GM19324 (cell line): ENCODE results near the gene PPP4R1.

Experiments
- ATAC-seq: cut with Tn5 transposase; IDR thresholded peaks from one replicate; pipeline ENCODE4 v1.9.1; 2021; ENCODE audit warnings: mild to moderate bottlenecking, moderate library complexity; ENCODE audit not compliant: unreplicated experiment, low FRiP score

The PPP4R1 gene

DNA sequence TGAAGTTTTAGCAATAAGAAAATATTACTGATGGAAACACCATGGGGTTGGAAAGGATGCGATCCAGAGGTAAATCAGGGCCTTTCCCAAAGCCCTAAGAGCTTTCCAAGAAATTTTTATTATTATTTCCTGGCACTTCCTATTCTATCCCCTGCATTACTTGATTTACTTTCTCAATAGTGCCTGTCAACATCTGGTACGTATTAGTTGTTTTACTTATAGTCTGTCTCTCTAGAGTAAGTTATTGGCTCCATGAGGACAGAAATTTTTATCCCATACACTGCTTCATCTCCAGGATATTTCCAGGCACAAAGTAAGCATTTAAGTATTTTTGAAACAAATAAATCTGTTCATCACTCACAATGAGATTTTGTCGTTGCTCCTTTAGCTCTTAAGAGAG, 18.1 kb downstream of the PPP4R1 start:
- ATAC-seq: no peak

- ATAC-seq: no peak
Measured at GRCh38 chr18:9594823-9595596, 19.3 kb downstream of the PPP4R1 start.

DNA sequence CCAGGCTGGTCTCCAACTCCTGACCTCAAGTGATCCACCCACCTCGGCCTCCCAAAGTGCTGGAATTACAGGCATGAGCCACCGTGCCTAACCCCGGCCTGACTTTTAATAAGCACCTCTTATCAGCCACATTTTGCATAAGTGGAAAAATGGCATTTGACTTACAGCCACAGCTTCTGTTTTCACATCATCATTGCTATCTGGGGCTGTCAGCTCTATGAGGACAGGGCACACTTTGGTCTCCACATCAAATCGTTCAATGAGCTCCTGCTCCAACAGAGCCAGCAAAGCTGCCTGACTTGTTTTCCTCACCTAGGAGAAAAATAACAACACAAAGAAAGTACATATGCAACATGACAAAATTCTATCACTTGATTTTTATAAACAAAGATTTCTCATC, 26.4 kb downstream of the PPP4R1 start:
- no peak for ATAC-seq

DNA sequence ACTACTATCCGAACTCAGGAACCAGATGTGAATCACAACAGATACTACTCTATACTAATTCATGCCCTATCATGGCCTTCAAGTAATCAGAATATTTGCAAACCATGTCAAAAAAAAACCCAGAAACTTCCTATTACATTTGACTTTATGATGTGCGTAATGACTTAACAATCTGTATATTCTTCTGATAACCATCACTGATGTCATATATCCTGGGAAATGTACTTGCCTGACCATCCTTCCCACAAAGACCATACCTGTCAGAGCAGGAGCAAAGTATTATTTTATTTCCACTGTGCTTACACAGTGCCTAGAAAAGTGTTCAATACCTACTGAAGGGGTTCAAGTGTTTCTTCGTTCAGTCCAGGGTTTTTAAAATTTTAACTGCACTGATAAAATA, 27.5 kb downstream of the PPP4R1 start:
- no peak for ATAC-seq

GRCh38 chr18:9581667-9582066, 32.7 kb downstream of the PPP4R1 start:
- no peak for ATAC-seq

GRCh38 chr18:9578306-9578705, 36.1 kb downstream of the PPP4R1 start:
- no peak for ATAC-seq

DNA sequence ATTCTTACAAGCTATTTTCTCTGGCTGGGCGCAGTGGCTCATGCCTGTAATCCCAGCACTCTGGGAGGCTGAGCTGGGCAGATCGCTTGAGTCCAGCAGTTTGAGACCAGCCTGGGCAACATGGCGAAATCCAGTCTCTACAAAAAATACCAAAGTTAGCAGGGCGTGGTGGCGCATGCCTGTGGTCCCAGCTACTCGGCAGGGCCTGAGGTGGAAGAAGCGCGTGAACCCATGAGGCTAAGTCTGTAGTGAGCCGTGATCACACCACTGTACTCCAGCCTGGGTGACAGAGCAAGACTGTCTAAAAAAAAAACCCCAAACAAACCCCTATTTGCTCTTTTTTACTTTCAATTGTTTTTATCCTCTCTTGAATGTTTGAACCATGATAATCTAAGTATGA, 37.0 kb downstream of the PPP4R1 start:
- ATAC-seq: no peak

DNA sequence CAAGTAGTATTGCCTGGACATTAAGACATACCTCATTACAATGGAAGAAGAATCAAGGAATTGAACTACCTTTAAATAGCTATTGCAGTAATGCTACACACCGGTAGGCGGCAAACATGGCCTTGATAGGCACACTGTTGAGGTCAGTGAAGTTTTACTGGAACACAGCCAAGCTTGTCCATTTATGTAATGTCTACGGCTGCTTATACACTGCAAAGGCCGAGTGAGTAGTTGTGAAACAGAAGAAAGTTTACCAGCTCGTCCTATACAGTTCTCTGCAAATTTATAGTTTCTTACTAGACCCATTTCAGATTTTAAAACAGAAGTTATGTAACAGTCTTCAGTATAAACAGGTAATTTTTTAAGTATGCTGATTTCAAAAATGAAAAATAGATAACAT, 38.8 kb downstream of the PPP4R1 start:
- peak; percentile 80 for ATAC-seq

- ATAC-seq: no peak
Measured at GRCh38 chr18:9574473-9575115, 39.8 kb downstream of the PPP4R1 start.

DNA sequence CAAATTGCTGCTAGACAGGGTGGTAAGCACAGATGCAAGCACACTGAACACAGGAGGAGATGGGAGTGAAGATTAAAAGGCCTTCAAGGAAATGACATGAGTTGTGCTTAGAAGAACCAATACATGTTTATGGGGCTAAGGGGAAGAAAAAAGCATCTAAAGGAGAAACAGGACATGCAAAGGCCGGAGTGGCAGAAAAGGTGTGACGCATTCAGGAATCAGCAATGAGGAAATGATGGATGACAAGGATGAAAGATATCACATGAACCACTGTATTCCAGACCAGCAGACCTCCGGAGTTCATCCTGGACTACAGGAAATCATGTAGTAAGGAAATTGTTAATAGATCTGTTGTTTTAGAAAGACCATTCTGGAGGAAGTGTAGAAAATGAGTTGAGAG, 42.8 kb downstream of the PPP4R1 start:
- no peak for ATAC-seq

DNA sequence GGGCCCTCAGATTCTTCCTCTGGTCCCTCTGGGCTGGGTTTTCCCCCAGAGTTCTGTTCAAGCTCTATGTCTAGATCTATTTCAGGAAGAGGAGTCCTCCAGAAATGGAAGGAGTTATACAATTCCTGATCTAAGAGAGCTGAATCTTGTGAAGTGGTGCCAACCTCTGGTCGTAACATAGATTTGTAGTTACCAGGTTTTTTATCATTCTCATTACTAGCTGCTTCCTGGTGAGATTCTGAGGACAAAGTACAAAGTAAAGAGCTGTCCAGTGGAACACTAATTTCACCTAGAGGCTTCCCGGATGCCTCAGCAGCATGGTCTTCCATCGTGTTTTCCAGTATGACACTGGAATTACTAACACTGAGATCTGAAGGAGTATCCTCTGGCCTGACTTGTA, 44.1 kb downstream of the PPP4R1 start:
- no peak for ATAC-seq

- ATAC-seq: no peak
Measured at GRCh38 chr18:9569178-9569577, 45.2 kb downstream of the PPP4R1 start.

GRCh38 chr18:9568186-9568585, 46.2 kb downstream of the PPP4R1 start:
- ATAC-seq: no peak

DNA sequence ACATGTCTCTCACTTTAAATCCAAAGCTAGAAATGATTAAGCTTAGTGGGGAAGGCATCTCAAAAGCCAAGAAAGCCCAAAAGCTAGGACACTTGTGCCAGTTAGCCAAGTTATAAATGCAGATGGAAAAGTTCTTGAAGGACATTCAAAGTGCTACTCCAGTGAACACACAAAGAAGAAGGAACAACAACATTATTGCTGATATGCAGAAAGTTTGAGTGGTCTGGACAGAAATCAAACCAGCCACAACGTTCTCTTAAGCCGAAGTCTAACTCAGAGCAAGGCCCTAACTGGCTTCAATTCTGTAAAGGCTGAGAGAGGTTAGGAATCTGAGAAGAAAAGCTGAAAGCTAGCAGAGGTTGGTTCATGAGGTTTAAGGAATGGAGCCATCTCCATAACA, 49.0 kb downstream of the PPP4R1 start:
- no peak for ATAC-seq

GRCh38 chr18:9563331-9563730, 51.0 kb downstream of the PPP4R1 start:
- ATAC-seq: no peak

- no peak for ATAC-seq
Measured at GRCh38 chr18:9562584-9562983, 51.8 kb downstream of the PPP4R1 start.

- no peak for ATAC-seq
Measured at GRCh38 chr18:9561759-9562158, 52.6 kb downstream of the PPP4R1 start.

DNA sequence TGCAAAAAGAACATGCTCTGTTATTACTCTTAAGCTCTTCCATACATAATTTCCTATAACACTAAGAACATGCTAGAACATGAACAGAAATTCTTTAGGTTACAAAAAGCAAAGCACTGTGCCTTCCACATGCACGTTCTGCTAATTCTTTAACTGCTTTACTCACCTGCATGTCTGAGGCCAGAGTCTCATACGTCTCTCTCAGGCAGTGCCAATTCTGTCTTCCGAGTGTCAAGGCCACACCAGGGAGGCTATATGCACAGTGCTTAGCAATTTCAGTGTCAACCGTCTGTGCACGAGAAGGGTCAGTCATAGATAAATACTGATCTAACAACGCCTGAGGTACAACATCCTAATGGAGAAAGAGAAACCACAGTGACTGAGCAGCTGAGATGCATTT, 55.1 kb downstream of the PPP4R1 start:
- ATAC-seq: no peak

DNA sequence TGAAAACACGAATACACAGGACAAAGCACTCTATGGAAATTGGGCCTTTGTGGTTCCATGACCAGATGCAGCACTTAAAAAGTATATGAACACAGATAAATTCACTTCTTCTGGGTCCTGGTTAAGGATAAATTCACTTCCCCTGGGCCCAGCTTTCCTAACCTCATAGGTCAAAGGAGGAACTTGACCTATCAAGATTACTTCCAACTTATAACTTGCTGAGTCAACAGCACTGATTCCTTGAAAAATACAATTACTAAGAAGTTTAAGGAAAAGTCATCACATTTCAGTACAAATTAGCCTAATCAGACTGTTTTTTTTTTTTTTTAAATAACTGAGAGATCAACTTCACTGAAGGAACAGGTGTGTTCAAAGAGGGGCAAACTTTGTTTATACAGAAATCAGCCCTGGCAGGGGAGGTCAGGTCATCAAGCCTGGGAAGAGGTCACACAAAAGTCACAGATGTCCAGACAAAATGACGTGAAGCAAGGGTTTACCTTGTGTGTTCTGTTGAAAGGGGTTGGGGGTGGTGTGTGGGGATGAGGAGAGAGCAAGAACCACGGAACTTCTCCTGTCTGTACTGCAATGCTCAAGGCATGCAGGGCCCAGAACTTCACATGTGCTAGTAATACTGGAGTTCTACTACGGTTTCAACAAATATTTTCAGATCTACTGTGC, 55.8 kb downstream of the PPP4R1 start:
- no peak for ATAC-seq

DNA sequence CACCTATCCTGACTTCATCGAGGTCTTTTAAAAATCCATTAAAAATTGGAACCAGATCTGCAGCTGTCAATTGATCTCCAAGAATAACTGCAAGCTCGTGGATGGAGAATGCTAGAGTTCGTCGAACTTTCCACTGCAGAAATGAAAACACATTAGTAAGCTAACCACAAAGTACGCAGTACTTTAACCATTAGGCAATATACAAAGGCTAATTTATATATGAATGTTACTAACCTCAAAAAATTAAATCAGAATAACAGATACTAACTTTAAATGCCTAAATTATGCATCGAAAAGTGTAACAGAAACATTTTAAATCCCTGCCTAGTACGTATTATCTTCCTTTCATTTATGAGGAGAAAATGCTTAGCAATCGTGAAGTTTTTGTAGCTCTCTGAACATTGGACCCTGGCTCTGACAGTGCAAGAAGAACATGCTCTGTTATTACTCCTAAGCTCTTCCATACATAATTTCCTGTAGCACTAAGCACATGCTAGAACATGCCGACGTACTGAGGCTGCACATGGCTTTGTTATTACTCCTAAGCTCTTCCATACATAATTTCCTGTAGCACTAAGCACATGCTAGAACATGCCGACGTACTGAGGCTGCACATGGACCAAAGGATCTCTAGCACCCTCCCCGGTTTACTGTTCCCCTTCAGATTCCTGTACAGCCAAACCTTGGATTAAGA, 57.0 kb downstream of the PPP4R1 start:
- ATAC-seq: no peak

DNA sequence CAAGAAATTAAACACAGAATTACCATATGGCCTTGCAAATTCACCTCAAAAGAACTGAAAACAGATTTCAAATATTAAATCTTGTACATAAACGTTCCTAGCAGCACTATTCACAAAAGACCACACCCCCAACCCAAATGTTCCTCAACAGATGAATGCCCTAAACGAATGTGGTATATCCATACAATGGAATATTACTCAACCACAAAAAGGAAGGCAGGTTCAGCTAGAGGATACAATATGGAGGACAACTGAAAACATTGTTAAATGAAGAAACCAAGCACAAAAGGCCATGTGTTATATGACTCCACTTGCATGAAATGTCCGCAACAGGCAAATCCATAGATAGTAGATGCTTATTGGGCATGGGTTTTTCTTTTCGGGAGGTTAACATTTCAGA, 61.7 kb downstream of the PPP4R1 start:
- ATAC-seq: no peak
